ENCODE data around the gene ATXN10.

Gene ATXN10

DNA sequence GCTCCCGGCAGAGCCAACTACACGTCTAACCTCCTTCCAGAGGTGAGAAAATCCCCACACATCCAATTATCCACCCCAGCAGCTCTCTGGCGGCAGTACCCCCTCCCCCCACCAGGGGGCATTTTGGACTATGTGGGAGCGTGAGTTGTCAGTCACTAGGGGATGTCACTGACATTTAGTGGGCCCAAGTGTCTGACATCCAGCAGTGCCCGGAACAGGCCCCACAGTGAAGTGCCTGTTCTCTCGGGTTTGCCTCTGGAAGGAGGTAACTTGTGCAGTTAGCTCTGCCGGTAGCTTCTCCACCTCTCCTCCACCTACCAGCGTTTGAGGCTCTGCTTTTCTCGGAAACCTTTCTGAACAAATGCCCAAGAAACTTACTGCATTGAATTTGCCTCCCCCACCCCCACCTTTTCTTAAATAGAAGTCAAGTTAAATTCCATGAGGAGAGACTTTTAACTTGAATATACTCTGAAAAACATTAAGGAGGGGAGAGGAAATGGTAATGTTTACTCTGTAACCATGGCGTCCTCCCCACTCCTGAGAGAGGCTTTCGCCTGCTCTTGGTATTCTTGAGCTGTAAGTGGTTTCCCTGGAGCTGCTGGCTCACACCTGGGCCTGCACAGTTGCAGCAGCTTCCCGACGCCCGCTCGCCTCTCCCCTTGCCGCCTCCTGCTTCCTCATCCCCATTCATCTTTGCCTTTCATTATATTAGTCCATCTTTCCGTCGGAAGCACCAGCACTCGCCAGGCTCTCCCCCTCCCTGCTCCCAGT is 192.5 kb downstream of the ATXN10 start:
- peak; percentile 79 for TF ChIP-seq CTCF (IDR thresholded peaks at IDR 0.05; ENCODE audit: insufficient read depth, missing control alignments)
- no peak for FAIRE-seq
- DNase-seq (ENCODE audit: insufficient read length, low spot score) = peak; percentile 33

- FAIRE-seq = no peak
- no peak for DNase-seq (ENCODE audit: insufficient read length, low spot score)
- no peak for TF ChIP-seq CTCF (IDR thresholded peaks at IDR 0.05; ENCODE audit: insufficient read depth, missing control alignments)
Observed at GRCh38 chr22:45864959-45865476, 193.4 kb downstream of the ATXN10 start.

GRCh38 chr22:45865561-45866125 is 194.0 kb downstream of the ATXN10 start:
- DNase-seq (ENCODE audit: insufficient read length, low spot score) (no peak), FAIRE-seq (no peak)
- TF ChIP-seq CTCF (IDR thresholded peaks at IDR 0.05; ENCODE audit: insufficient read depth, missing control alignments) = no peak

- TF ChIP-seq CTCF (IDR thresholded peaks at IDR 0.05; ENCODE audit: insufficient read depth, missing control alignments) = no peak
- FAIRE-seq = no peak
- DNase-seq (ENCODE audit: insufficient read length, low spot score) = no peak
Observed at GRCh38 chr22:45866126-45866645, 194.6 kb downstream of the ATXN10 start.

DNA sequence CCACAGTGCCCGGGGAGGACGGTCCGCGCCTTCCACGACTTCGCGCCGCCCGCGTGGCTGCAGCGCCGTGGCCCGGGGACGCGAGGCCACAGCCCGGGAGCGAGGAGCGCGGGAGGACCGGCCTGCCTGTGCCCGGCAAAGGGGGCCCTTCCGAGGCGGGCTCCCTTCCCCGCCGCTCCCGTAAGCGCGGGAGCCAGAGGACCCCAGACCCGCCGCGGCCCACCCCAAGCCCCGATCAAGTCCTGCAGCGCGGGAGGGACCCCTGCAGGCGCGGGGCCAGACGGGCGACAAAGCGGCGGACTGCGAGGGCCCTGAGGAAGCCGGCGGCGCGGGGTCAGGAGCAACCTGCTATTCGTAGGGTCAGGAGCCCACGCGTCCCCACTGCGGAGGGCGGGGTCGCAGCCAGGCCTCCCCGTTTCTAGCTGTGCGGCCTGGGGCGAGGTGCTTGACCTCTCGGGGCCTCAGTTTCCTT is 195.0 kb downstream of the ATXN10 start:
- FAIRE-seq (no peak), DNase-seq (ENCODE audit: insufficient read length, low spot score) (no peak)
- no peak for TF ChIP-seq CTCF (IDR thresholded peaks at IDR 0.05; ENCODE audit: insufficient read depth, missing control alignments)

DNA sequence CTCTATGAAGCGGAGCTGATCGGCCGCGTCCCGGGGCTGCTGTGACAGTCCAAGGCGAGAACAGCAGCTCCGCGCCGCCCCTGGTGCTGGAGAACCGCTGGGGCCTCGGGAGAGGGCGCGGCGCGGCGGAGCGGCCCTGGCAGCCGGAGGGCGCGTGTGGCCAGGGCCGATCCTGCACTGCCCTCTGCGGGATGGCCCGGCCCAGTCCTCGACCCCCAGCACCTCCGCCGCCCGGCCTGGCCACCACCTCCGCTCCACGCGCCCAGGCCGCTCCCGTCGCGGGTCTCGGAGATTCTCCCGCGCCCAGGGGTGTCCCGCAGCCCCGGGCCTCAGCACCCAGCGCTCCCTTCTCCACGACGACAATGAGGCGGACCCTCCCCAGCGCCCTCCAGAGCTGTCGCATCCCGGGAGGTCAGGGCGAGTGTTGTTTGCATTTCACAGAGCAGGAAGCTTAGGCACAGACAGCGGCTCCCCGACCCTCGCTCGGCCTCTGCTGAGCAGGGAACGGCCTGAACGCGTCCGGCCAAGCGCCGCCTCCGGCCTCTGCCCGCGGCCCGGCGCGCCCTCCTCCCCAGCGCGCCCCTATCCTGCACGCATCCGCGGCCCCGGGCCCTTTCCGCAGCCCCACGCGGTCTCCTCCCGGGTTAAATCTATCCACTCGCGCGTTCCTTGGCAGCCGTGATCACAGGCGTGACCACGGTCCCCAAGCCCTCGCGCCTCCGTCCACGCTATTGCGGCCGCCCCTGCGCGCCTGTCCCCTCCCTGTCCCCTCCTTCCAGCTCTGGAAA is 195.7 kb downstream of the ATXN10 start:
- DNase-seq (ENCODE audit: insufficient read length, low spot score) = no peak
- peak; percentile 20 for TF ChIP-seq CTCF (IDR thresholded peaks at IDR 0.05; ENCODE audit: insufficient read depth, missing control alignments)
- no peak for FAIRE-seq

Measured in D721Med (cell line).